ENCODE data around the gene RAVER1.
"Not testable (repeated sequence)": the region's sequence is repeated elsewhere in the genome, so short reads cannot be mapped to it uniquely, and the experiment has no call there.

Gene RAVER1

DNA sequence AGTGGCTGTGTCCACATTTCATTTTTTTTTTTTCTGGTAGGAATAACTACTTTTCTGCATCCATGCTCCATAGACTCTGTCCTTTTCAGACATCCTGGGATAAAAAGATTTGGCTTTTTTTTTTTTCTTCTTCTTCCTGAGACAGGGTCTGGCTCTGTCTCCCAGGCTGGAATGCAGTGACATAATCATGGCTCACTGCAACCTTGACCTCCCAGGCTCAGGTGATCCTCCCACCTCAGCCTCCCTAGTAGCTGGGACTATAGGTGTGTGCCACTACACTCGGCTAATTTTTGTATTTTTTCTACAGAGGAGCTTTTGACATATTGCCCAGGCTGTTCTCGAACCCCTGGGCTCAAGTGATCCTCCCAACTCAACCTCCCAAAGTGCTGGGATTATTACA lies 10.2 kb upstream of the RAVER1 start:
- DNase-seq (ENCODE audit: low spot score): no peak

DNA sequence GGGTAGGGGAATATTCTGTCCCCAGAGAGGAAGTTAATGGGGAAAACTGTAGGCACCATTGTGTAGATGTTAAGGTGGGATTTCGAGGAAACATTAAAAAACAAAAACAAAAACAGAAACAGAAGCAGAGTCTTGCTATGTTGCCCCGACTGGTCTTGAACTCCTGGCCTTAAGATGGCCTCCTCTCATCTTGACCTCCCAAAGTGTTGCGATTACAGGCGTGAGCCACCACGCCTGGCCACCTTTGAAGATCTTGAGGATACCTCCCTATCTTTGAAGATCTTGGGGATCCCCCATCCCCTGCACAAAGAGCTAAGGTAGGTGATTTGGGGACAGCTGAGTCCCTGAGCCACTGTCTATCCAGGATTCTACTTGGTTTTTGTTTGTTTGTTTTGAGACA lies 6.6 kb upstream of the RAVER1 start:
- no peak for DNase-seq (ENCODE audit: low spot score)

DNA sequence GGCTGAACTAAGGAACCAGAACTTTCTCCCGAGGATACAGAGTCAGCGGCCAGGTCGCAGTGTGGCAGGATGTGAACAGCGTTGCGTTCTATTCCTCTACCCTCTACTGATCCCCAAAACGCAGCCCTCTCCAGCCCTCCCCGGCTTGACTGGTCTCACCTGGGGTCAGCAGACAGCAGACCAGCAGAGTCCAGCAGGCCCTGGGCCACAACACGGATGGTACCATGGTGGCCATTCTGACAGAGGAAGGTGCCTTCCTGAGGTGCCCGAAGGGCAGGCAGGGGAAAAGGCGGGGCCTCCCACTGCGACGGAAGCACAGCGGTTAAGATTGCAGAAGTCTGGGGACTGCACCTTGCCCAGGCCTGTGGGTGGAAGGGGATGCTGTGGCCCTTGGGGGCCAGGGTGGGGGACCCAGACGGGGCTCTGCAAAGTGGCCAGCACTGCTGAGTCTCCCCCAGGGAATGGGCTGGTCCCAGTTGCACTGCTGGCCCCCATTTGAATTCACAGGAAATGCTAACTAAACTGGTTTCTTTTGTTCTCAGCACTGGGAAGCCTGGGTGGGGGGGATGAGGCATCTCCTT lies 6.1 kb upstream of the RAVER1 start, which contains the start of gene ICAM3:
TSS of gene ICAM3 (minus strand) at position 245 of the 581 bp plus-strand sequence. CDS start at position 235, 10 bp downstream.
- DNase-seq (ENCODE audit: low spot score): peak; percentile 79

DNA sequence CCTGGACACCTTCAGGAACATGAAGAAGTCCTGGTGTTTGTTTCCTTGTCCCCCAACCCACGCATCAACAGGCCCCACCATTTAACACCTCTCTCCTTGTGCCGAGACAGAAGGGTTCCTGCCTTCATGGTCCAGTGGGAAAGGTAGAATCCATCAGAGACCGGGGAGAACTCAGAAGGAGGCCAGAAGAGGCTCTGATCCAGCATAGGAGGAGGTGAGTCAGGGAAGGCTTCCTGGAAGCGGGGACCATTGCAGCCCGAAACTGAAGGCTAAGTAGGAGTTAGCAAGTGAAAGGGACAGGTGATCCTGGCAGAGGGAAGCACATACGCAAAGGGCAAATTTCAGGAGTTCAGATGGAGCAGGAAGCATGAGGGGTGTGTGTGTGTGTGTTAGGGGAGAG lies 5.6 kb upstream of the RAVER1 start:
- DNase-seq (ENCODE audit: low spot score): no peak

DNA sequence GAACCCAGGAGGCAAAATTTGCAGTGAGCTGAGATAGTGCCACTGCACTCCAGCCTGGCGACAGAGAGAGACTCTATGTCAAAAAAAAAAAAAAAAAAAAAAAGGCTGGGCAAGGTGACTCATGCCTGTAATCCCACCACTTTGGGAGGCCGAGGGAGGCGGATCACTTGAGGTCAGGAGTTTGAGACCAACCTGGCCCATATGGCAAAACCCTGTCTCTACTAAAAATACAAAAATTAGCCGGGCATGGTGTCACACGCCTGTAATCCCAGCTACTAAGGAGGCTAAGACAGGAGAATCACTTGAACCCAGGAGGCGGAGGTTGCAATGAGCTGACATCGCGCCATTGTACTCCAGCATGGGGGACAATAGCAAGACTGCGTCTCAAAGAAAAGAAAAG lies 3.4 kb upstream of the RAVER1 start:
- DNase-seq (ENCODE audit: low spot score): not testable (repeated sequence)

DNA sequence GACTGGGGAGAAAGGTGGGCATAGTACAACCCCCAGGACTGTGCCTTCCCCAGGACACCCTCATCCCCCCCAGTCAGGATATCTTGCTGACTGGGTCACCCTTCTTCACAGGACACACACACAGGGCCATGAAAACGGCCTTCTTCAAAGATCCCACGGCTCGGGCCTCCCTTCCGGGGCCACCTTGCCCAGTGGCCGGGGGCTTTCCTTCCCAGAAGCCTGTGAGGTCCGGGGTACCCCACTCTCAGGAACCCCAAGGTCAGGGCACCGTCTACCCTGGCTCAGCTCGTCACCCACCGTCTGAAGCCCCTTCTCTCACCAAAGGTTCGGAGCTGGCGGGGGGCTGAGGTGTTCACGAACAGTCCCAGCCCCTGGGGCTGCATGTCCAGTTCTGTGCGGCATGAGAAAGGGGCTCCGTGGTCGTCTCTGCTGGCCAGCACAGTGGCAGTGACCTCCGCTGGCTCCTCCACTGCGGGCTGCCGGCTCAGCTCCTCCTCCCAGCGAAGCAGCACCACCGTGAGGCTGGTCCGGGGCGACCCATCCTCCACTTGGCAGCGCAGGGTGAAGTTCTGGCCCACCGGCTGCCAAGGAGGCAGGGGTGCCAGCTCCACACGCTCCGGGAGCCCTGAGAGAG lies 2.1 kb upstream of the RAVER1 start:
- DNase-seq (ENCODE audit: low spot score): no peak

DNA sequence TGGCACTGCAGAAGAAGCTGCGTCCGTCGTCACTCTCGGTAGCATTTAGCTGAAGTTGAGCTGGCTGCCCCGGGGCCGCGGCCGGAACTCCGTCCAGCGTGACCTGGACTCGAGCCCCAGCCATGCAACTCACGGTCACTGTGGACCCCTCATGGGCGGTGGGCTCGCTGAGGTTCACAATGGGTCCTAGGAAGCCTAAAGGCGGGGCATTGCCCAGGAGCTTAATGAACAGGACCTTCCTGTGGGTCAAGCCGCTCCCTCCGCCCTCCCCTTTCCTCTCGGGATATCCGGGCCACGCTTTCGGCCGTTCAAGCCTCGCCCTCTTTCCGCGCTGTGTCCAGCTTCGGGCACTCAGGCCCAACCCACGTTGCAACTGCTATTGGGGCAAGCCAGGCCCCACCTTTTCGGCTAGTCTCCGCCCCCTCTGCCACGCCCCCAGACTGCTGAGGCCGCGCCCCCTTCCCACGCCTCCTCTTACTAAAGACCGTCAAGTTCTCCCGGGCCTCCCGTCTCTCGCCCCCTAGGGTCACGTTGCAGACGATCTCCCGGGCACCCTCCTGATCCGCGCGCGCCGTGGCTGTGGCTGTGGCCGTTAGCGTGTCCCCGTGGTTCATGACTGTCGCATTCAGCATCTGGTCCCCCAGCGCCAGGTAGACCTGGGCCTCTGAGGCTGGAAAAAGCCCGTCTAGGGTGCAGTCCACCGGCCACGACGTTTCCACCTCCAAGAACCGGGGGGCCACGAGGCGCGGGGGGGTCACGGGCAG lies 1.4 kb upstream of the RAVER1 start:
- peak; percentile 33 for DNase-seq (ENCODE audit: low spot score)

DNA sequence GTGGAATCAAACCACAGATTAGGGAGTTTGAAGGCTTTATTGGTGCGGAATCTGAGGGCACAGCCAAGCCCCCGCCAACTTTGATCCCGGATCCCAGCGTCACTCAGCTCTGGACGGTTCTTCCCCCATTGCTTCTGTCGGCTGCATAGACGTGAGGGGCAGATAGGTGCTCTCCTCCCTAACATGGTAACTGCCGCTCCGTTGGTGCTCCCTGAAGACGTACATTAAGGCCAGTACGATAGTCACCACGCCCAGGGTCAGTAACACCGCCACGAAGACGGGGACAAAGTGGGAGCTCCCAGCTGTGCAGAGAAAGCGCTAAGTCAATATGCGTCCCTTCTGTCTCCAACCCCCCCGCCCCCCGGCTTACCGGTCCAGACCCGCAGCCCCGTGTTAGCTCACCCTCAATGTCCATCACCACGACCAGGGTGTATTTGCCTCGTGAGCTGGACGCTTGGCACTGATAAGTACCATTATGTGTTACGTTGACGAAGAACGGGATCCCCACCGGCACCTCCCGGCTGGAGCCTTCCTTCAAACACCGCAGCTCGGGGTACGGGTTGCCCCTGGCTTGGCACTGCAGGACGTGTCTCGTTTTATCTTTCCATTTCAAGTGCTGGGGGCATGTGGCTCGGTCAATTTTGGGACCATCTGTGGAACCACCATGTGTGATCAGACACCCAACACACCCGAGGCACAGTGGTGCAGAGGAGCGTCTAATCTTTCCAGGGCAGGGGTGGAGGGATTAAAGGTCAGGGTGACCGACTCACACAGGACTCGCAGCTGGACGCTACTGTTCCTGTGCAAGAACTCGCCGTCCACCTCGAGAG lies 644 bp upstream of the RAVER1 start:
- no peak for DNase-seq (ENCODE audit: low spot score)

DNA sequence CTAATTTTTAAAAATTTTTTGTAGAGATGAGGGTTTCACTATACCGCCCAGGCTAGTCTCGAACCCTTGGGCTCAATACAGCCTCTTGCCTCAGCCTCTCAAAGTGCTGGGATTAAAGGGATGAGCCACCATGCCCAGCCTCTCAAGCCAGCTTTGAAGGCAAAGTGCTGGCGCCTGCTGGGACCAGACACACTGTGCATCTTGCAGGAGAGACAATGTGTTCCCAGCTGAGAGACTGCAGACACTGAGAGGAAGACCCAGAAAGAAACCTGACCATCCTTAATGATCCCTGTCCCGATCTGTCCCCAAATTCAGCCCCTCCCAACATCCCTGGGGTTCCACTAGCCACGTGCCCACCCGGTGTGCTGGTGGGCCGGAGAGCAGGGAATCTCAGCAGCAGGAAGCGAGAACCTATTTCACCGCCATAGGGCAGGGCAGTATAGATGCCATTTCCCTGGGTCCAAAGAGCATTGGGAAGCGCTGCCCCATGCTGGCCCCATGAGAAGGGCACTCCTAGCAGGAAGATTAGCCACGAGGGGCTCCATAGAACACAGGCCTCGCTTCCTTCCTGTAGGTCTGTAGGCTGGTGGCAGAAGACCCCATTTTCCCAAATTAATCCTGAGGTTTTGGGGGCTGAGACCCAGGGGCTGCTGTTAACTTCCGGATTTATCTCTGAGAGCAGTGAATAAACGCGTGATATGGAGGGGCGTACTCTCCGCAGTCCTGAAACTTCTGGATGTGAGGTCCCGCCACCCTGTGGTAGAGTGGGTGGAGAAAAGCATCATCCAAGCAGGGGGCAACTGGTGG lies 968 bp downstream of the RAVER1 start:
- no peak for DNase-seq (ENCODE audit: low spot score)

DNA sequence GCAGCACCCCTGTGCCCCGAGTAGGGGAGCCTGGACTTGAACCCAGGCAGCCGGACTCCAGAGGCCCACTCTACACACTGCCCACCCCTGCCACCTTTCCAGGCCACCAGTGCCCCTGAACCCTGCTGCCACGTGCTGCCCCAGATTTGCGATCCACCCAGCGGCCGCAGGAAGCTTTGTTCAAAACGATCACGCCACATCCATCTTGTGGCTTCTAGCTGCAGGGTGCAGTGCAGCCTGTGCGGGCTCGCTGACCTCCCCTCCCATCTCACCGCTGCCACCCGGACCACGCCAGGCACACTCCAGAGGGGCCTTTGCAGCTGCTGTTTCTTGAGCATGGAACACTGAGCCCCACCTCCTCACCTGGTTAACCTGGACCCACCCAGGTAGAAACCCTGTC lies 3.8 kb downstream of the RAVER1 start:
- DNase-seq (ENCODE audit: low spot score): no peak

DNA sequence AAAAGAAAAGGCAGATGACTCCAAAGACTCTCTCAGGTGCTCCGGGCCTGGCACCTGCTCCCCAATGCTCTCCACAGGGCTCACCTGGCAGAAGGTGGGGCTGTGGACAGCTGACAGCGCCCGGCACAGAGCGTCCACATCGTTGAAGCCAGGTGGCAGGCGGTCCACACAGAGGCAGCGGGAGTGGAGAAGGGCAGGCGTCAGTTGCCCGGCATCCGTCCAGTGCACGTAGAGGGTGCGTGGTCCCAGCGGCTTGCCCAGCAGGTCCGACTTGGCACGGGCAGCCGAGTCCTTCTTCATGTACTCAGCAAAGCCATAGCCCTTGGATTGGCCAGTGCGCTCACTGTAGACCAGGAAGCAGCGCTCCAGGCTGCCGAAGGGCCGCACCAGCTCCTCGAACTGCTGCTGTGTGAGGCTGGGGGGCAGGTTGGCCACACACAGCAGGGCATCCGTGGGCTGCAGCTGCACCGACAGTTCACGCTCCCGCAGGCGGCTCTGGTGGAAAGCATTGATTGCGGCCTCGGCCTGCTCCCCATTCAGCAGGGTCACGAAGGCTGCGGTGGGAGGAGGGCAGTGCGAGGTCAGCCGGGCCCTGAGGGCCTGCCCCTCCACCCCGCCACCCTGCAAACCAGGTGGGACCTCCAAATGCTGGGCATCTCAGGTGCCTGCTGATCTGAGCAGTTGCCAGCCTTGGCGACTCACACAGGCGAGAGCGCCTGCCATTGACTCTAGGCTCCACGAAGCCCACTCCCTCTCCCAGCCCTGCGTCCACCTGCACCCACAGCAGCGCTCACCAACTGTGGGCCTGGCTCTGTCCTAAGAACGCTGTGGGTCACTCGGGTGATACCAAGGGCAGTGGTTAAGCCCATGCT lies 4.5 kb downstream of the RAVER1 start:
- no peak for DNase-seq (ENCODE audit: low spot score)

DNA sequence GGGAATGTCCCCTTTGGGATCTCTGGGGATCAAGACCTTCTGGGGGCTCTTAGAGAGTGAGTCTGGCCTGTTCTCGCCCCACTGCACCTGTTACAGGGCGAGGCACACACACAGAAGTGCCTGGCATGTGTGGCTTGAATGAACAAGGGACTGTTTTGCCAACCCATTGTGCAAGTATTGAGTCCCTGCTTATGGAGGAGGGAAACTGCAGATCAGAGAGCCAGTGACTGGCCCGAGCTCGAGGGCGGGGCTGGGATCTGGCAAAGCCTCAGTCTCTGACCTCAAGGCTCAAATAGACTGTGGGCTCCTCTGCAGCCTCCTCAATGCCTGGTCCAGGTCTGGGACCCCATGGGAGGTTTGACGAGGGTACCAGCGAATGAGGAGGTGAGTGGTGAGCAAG lies 5.5 kb downstream of the RAVER1 start:
- DNase-seq (ENCODE audit: low spot score): no peak

DNA sequence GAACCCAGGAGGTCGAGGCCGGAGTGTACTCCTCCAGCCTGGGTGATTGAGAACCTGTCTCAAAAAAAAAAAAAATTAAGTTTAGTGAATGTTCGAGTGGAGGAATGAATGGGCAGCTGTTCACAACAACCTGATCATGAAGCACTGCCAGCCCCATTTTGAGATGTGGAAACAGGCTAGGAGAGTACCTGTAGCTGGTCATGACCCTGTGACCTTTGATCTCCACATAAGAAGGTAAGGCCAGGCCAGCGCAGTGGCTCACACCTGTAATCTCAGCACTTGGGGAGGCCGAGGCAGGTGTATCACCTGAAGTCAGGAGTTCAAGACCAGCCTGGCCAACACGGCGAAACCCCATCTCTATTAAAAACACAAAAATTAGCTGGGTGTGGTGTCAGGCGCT lies 7.6 kb downstream of the RAVER1 start:
- no peak for DNase-seq (ENCODE audit: low spot score)

DNA sequence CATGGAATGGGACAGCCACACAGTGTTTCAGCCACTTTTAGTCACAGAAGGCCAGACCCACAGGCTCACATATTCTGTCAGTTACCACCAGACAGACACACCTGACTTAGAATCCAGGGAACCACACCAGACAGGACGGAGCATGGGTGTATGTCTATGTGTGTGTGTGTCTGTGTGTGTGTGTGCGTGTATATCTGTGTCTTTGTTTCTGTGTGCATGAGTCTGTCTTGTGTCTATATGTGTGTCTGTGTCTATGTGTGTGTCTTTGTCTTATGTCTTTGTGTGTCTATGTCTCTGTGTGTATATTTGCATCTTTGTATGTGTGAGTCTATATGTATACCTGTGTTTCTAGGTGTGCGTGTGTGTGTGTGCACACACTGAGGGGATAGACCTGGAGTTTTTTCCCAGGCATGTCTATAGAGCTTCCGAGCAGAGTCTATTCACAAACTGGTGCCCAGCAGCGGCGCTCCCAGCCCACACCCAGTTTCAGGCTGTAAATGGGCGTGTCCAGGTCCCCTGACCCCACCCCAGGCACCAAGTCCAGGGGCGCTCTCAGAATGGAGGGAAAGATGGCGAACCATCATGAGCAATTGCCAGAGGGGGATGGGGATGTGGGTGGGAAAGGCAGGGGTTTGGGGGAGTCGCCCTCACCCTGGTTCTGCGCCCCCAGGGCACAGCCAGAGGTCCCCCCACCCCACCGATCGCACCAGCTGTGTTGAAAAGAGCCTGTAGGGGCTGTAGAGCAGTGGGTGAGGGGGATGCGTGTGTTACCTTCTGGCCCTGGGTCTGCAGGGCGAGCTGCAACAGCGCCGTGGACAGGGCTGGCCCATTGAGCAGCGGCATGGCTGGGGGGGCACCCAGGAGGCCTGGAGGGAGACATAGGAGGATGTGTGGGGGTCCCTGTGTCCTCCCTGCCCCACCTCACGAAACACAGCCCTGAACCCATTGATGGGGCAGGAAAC lies 11.2 kb downstream of the RAVER1 start:
- DNase-seq (ENCODE audit: low spot score): no peak

DNA sequence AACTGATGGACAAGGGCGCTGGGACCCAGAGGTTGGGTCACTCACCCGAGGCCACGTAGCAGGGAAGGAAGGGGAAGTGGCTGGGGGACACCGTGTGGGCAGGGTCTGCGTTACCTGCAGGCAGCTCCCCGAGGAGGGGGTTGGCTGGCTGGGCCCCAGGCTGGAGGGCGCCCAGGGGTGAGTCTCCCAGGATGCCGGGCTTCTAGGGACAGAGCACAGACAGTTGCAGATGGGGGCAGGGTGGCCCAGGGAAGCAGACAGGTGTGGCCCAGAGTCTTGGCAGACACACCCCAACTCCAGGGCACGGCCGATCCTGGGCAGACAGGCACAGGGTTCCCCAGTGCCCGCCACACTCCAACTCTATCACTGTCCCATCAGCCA lies 11.9 kb downstream of the RAVER1 start:
- DNase-seq (ENCODE audit: low spot score): no peak

DNA sequence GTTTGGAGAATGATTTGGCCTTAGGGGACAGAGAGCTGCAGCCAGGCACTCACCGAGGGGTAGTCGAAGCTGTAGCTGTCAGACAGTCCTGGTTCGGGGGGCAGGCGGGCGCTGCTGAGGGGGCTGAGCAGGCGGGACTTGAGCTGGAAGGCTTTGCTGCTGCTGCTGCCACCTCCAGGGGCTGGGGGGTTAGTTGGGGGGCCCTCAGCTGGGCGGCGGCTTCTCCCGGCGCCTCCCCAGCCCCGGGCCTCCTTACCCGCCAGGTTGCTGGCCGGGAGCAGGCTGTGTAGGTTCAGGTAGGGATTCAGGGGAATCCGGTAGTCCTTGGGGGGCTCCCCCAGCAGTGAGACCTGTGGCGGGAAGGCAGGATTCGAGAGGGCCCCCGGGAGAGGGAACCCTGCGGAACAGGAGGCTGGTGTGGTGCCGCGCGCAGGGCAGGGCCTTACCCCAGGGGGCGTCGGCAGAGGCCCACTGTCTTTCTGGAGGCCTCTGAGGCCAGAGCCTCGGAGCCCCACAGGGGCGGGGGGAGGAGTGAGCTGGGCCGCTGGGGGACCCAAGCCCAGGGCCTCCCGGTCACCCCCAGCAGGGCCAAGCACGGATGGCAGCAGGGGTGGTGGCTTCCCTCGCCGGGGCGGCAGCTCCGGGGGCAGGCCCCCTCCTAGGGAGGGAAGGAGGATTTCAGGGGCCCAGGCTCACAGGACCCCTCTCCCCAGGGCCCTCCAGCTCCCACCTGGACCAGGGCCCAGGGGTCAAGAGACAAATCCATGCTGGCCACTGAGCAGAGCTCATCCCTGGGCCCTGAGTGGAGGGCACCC lies 12.5 kb downstream of the RAVER1 start:
- no peak for DNase-seq (ENCODE audit: low spot score)

DNA sequence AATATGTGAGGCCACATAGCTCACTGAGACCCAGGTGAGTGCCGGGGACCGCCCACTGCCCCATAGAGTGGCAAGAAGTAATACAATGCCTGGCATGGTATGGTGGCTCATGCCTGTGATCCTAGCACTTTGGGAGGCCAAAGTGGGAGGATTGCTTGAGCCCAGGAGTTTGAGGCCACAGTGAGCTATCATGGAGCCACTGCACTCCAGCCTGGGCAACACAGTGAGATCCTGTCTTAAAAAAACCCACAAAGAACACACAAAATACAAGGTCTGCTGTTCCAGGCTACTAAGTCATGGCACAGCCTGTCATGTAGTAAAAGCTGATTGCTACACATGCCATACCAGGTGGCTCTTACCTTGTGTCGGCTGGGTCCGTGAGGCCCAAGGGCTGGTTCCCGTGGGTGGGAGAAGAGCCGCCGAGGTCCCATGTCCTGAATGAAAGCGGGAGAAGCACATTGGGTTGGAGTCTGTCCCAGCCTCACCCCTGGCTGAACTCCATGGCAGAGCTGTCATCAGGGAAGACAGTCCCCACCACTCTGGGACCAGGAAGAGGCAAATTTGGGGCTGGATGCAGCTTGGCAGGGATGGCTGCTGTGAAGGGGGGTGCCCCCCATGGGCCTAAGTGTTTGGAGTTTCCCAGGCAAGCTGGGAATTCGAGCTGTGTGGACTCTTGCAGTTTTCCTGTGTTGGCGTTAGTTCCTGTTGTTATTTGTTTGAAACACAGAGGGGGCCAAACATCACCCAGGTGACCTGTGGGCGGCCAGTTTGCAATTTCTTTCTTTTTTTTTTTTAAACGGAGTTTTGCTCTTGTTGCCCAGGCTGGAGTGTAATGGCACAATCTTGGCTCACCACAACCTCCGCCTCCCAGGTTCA lies 14.3 kb downstream of the RAVER1 start:
- DNase-seq (ENCODE audit: low spot score): no peak

Measured in activated CD4-positive, alpha-beta T cell treated with anti-CD3 and anti-CD28 coated beads, Interleukin-2, Interleukin-4, amounts not matched to agents 100 ng/mL and 50 ng/mL, durations not matched to agents 16 hours and 8 hours (primary cell).